ENCODE data around the gene MAPKAP1.

DNA sequence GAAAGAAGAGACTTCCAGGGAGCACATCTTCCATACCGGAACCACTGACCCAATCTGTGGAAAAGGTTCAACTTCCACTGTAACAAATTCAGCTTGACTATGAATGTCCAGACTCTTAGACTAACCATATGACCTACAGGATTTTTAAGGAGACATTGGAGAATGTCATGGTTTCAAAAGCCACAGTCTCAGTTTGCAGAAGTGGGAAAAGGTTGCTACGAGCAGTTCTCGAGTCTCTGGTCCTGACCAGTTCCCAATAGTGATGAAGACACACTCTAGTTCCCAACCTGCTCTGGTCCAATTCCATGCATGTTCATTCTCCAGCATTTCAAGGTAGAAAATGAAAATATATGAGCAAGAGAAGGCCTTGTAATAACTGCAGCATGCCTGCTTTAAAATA, 158.0 kb downstream of the MAPKAP1 start:
- TF ChIP-seq, protein P1, sequence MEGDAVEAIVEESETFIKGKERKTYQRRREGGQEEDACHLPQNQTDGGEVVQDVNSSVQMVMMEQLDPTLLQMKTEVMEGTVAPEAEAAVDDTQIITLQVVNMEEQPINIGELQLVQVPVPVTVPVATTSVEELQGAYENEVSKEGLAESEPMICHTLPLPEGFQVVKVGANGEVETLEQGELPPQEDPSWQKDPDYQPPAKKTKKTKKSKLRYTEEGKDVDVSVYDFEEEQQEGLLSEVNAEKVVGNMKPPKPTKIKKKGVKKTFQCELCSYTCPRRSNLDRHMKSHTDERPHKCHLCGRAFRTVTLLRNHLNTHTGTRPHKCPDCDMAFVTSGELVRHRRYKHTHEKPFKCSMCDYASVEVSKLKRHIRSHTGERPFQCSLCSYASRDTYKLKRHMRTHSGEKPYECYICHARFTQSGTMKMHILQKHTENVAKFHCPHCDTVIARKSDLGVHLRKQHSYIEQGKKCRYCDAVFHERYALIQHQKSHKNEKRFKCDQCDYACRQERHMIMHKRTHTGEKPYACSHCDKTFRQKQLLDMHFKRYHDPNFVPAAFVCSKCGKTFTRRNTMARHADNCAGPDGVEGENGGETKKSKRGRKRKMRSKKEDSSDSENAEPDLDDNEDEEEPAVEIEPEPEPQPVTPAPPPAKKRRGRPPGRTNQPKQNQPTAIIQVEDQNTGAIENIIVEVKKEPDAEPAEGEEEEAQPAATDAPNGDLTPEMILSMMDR (IDR thresholded peaks at IDR 0.05; ENCODE audit: poor library complexity, severe bottlenecking): no peak
- TF ChIP-seq EZH2 (IDR thresholded peaks at IDR 0.05; ENCODE audit: borderline replicate concordance, insufficient read depth, low read length, poor library complexity, severe bottlenecking) (no peak), POLR2AphosphoS5 (IDR thresholded peaks at IDR 0.05) (no peak), MXI1 (conservative IDR thresholded peaks at IDR 0.05; ENCODE audit: poor library complexity, severe bottlenecking) (no peak)
